Activated naive CD4-positive, alpha-beta T cell treated with anti-CD3 and anti-CD28 coated beads, Interleukin-2, amount 50 U/mL, for 72 hours (primary cell): ENCODE results near the gene GATM. TPM values are rescaled to one million over a fixed set of nuclear protein-coding genes. Genes with fewer than 3 reads are reported as not detected.
A peak's percentile ranks its signal among the peaks of the same experiment; 100 is the strongest.
"Not testable (repeated sequence)": the region's sequence is repeated elsewhere in the genome, so short reads cannot be mapped to it uniquely, and the experiment has no call there.

ENCODE experiments used
- ATAC-seq, 2 donors: fragments of 150-1000 bp; cut with Tn5 transposase; 2 replicates each; pipeline ENCODE4 v1.10.0; 2021; ENCODE audit warnings: mild to moderate bottlenecking in 2 of 2, moderate library complexity in 2 of 2
- DNase-seq, 2 donors: peaks; one replicate each; pipeline ENCODE4 v3.0.0; 2021 to 2022; ENCODE audit warnings: low spot score in 2 of 2
- H3K27ac Mint-ChIP-seq, 2 donors: one replicate each; pipeline ENCODE4 v1.8.0; 2022; ENCODE audit warnings: mild to moderate bottlenecking in 2 of 2, mixed read lengths in 2 of 2
- H3K36me3 Mint-ChIP-seq, 2 donors: one replicate each; pipeline ENCODE4 v1.8.0; 2022; ENCODE audit warnings: mixed read lengths in 2 of 2
- H3K9me3 Mint-ChIP-seq, 2 donors: one replicate each; pipeline ENCODE4 v1.8.0; 2022; ENCODE audit warnings: mixed read lengths in 2 of 2
- total RNA-seq, 2 donors: library from RNA; stranded (reverse); gene quantifications; one replicate each; pipeline ENCODE4 v1.2.3, GENCODE V29; 2022

Gene GATM
- total RNA-seq, 2 donors from 2014 or later: 1.4 to 3.7 TPM

DNA sequence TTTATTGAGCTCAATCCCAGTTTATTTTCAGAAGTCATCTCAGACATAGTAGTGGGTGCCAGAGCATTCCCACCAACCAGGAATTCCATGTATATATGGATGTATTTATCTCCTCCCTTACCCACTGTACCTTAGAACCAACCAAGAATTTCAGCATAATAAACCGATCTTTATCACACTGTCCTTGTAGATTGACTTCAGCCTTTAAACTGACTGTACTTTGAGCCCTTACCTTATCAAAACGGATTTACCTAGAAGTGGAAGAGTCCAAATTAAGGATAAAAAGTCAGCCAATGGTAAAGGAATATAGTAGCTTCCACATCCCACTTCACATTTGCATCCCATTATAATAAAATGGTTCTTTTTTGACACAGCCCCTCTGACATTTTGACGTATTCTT, 37.9 kb downstream of the GATM start:
- H3K36me3 Mint-ChIP-seq: no peaks in the 10 kb centered on the region
- no peaks in the 10 kb centered on the region for H3K9me3 Mint-ChIP-seq
- no peak overlapping the region for H3K27ac Mint-ChIP-seq
- ATAC-seq: no peak
- no peak for DNase-seq

GRCh38 chr15:45338417-45338816, 39.9 kb downstream of the GATM start:
- Mint-ChIP-seq H3K36me3 (no peaks in the 10 kb centered on the region), H3K27ac (no peak overlapping the region), H3K9me3 (no peaks in the 10 kb centered on the region)
- ATAC-seq: no peak
- DNase-seq: no peak

DNA sequence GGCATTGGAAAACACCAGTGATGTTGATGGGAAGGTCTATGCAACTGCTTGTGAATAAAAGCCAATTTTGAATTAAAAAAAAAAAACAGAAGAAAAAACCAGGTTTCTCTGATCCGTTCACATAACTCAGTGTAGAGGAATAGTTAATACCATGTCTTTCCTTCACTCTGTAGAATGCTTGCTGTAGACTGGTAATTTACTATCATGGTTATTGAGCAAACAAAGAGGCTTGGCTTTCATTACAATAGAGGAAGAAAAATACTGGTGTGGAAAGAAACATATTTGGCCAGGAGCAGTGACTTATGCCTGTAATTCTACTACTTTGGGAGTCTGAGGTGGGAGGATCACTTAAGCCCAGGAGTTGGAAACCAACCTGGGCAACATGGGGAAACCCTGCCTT, 41.1 kb downstream of the GATM start:
- DNase-seq: no peak
- no peaks in the 10 kb centered on the region for H3K36me3 Mint-ChIP-seq
- no peak overlapping the region for H3K27ac Mint-ChIP-seq
- no peaks in the 10 kb centered on the region for H3K9me3 Mint-ChIP-seq
- ATAC-seq: no peak

- no peaks in the 10 kb centered on the region for H3K9me3 Mint-ChIP-seq
- peak overlapping the region in 1 of 2 donors; percentile 14 for H3K27ac Mint-ChIP-seq
- no peaks in the 10 kb centered on the region for H3K36me3 Mint-ChIP-seq
- DNase-seq: no peak
- no peak for ATAC-seq
Observed at GRCh38 chr15:45333550-45333949, 44.8 kb downstream of the GATM start.

GRCh38 chr15:45332694-45333093, 45.6 kb downstream of the GATM start:
- H3K27ac Mint-ChIP-seq: no peak overlapping the region
- ATAC-seq: no peak
- H3K36me3 Mint-ChIP-seq: no peaks in the 10 kb centered on the region
- DNase-seq: no peak
- H3K9me3 Mint-ChIP-seq: no peaks in the 10 kb centered on the region

DNA sequence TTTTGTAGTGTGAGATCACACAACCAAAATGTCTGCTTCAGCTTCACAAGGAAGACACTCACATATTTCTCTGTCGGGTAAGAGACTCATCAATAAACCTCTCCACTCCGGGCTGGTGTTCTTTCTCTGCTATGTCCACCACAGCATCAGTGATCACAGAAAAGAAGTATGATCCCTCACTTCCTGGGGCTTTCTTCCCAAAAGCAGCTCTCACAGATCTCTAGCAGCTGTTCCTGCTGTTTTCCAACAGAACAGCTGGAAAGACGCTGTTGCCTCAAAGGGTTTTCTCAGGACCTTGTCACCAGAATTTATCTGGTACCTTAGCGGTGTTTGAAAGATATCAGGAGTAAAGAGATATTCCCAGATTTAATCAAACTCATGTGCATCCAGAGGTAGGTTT, 46.4 kb downstream of the GATM start:
- H3K36me3 Mint-ChIP-seq: no peaks in the 10 kb centered on the region
- ATAC-seq (no peak), DNase-seq (no peak)
- H3K27ac Mint-ChIP-seq: no peak overlapping the region
- no peaks in the 10 kb centered on the region for H3K9me3 Mint-ChIP-seq

DNA sequence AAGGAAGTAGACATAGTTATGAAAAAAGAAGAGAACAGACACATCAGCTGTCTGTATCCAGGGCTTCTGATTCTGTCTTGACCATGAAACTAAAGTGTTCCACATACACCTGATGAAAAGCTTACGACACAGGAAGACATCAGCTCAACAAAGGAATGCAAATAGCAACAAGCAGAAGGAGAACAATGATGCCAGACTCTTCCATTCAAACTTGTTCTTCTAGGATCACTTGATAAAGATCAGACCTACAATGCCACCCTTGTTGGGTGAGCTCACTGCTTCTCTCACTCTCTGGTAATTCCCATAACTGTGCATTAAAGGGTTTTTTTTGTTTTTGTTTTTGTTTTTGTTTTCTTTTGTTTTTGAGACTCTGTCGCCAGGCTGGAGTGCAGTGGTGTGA, 49.7 kb downstream of the GATM start:
- ATAC-seq (no peak), DNase-seq (no peak)
- H3K36me3 Mint-ChIP-seq: no peaks in the 10 kb centered on the region
- no peaks in the 10 kb centered on the region for H3K9me3 Mint-ChIP-seq
- no peak overlapping the region for H3K27ac Mint-ChIP-seq

DNA sequence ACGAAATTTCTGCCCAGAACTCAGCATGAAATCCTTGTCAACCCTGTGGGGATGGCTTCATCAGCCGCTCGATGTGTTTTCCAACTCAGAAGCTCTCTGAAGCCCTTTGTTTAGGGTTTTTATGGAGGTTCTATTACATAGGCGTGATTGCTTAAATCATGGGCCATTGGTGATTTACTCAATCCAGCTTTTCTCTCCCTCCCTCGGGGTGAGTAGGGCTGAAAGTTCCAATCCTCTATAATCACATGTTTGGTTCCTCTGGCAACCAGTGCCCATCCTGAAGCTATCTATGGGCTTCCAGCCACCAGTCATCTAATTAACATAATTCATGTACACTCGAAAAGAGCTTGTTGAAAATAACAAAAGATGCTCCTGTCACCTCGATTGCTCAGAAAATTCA, 51.6 kb downstream of the GATM start:
- H3K27ac Mint-ChIP-seq: no peak overlapping the region
- DNase-seq (no peak), ATAC-seq (no peak)
- H3K9me3 Mint-ChIP-seq: no peaks in the 10 kb centered on the region
- H3K36me3 Mint-ChIP-seq: no peaks in the 10 kb centered on the region

DNA sequence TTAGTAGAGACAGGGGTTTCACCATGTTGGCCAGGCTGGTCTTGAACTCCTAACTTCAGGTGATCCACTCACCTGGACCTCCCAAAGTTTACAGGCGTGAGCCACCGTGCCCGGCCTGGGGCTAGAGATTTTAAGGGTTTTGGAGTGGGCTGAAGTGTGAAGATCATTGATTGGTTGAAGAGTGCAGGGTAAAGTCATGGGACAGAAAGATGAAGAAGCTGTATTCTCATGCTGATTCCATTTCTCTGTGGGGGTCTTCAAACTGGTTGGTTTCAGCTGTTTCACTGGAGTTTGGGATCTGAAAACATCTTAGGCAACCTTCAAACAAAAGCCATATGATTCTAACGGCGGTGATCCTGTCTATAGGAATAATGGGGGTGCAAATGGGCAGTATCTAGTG, 52.1 kb downstream of the GATM start:
- no peaks in the 10 kb centered on the region for H3K9me3 Mint-ChIP-seq
- no peaks in the 10 kb centered on the region for H3K36me3 Mint-ChIP-seq
- H3K27ac Mint-ChIP-seq: no peak overlapping the region
- DNase-seq: no peak
- ATAC-seq: no peak

DNA sequence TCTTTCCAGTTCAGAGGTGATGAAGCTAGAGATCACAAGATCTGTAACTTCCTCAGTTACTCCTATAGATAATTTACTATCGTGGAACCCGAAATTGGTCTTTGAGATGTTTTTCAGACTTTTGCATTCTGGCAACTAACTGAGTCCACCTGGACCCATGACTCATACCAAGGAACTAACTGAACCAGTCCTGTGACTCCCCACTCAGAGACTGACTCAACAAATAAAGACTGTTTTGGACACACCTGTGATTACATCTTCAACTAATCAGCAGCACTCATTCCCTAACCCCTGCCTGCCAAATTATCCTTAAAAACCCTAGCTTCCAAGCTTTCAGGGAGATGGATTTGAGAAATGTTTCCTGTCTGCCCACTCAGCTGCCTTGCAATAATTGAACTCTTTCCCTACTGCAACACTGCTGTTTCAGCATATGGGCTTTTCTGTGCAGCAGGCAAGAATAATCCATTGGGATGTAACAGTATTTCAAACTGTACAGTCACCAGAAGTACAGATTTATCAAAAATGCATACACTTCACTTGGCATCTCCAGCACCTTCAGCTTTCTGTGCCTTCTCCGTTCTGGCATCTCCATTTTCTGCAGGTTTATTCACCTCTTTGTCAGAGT, 57.7 kb downstream of the GATM start:
- H3K27ac Mint-ChIP-seq: no peak overlapping the region
- no peaks in the 10 kb centered on the region for H3K9me3 Mint-ChIP-seq
- no peak for ATAC-seq
- DNase-seq: no peak
- H3K36me3 Mint-ChIP-seq: no peaks in the 10 kb centered on the region

GRCh38 chr15:45319472-45320214, 58.7 kb downstream of the GATM start:
- ATAC-seq: no peak
- DNase-seq: no peak
- H3K27ac Mint-ChIP-seq: no peak overlapping the region
- H3K9me3 Mint-ChIP-seq: no peaks in the 10 kb centered on the region
- no peaks in the 10 kb centered on the region for H3K36me3 Mint-ChIP-seq

GRCh38 chr15:45314960-45315359, 63.4 kb downstream of the GATM start:
- Mint-ChIP-seq H3K27ac (no peak overlapping the region), H3K9me3 (no peaks in the 10 kb centered on the region), H3K36me3 (no peaks in the 10 kb centered on the region)
- DNase-seq: no peak
- ATAC-seq: no peak

DNA sequence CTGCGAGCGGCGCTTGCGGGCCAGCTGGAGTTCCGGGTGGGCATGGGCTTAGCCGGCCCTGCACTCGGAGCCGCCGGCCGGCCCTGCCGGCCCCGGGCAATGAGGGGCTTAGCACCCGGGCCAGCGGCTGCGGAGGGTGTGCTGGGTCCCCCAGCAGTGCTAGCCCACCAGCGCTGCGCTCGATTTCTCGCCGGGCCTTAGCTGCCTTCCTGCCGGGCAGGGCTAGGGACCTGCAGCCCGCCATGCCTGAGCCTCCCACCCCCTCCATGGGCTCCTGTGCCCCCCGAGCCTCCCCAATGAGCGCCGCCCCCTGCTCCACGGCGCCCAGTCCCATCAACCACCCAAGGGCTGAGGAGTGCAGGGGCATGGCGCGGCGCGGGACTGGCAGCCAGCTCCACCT, 64.2 kb downstream of the GATM start:
- not testable (repeated sequence) for H3K36me3 Mint-ChIP-seq, H3K9me3 Mint-ChIP-seq, ATAC-seq, H3K27ac Mint-ChIP-seq, DNase-seq

Other genes with a start within 250 kb of the GATM start
- gene DUOXA1, start 248.7 kb downstream of the GATM start, total RNA-seq: under 1 TPM in 1 of 2 donors, not detected in 1; 0.23 TPM
- gene DUOX1, start 248.6 kb downstream of the GATM start, total RNA-seq: under 1 TPM; 0.05 to 0.18 TPM
- gene SHF, start 190.6 kb downstream of the GATM start, total RNA-seq: 10 to 100 TPM in 1 of 2 donors, 1 to 10 TPM in 1; 8.6 to 22.3 TPM
- gene SLC28A2, start 126.3 kb downstream of the GATM start, total RNA-seq: not detected
- 1 to 10 TPM; 1.3 to 1.6 TPM for gene SLC30A4, start 144.2 kb upstream of the GATM start, total RNA-seq
- gene BLOC1S6, start 208.8 kb upstream of the GATM start, total RNA-seq: 10 to 100 TPM; 45.6 to 54.6 TPM